Purkinje cell (primary cell): ENCODE data around the gene GPR107. TPM values are rescaled to one million over a fixed set of nuclear protein-coding genes. Genes with fewer than 3 reads are reported as not detected.

Experiments used
- polyA plus RNA-seq: library from polyadenylated mRNA; unstranded; fragments of >200 nt; fragmentation: Nextera tagmentation; gene quantifications from 2 replicates; pipeline ENCODE4 v1.2.1, GENCODE V29; 2014

The GPR107 gene
- polyA plus RNA-seq: 9.8 and 17.1 TPM in 2 replicates

GRCh38 chr9:130053504-130054324 is at the start of gene GPR107:
Gene GPR107, plus strand, starts transcription at chr9:130053906. Its CDS starts 27 bp downstream, at chr9:130053933.

GRCh38 chr9:130042885-130043653 is 10.6 kb upstream of the GPR107 start, which contains the start of gene FNBP1:
Gene FNBP1, minus strand, starts transcription at chr9:130043189. Its CDS starts 214 bp downstream, at chr9:130042975.

GRCh38 chr9:130172161-130172857 is 118.6 kb downstream of the GPR107 start, which contains the start of gene NCS1:
Gene NCS1, plus strand, starts transcription at chr9:130172404. Its CDS starts 260 bp downstream, at chr9:130172664.

Other genes starting within 250 kb of the GPR107 start
- 21.4 and 31.2 TPM in 2 replicates for gene TOR1A, start 229.8 kb upstream of the GPR107 start, polyA plus RNA-seq
- 70.4 and 116 TPM in 2 replicates for gene C9orf78, start 218.6 kb upstream of the GPR107 start, polyA plus RNA-seq
- gene USP20, start 218.4 kb upstream of the GPR107 start, polyA plus RNA-seq: 2.5 and 4.3 TPM in 2 replicates
- gene FNBP1, start 10.7 kb upstream of the GPR107 start, polyA plus RNA-seq: 8.2 and 19.6 TPM in 2 replicates
- gene NCS1, start 118.5 kb downstream of the GPR107 start, polyA plus RNA-seq: 25.8 and 35.5 TPM in 2 replicates
- gene HMCN2, start 211.9 kb downstream of the GPR107 start, polyA plus RNA-seq: not detected in 2 replicates